Stimulated activated CD4-positive, alpha-beta T cell treated with anti-CD3 and anti-CD28 coated beads, Interleukin-4, amount 100 ng/mL, for 4 hours (primary cell): Measurements from ENCODE around the gene PKIG.
"Not testable (repeated sequence)": the region's sequence is repeated elsewhere in the genome, so short reads cannot be mapped to it uniquely, and the experiment has no call there.

Experiments used
- DNase-seq, 2 experiments: peaks; one replicate each; pipeline ENCODE4 v3.0.0-alpha.2; 2020

PKIG gene

DNA sequence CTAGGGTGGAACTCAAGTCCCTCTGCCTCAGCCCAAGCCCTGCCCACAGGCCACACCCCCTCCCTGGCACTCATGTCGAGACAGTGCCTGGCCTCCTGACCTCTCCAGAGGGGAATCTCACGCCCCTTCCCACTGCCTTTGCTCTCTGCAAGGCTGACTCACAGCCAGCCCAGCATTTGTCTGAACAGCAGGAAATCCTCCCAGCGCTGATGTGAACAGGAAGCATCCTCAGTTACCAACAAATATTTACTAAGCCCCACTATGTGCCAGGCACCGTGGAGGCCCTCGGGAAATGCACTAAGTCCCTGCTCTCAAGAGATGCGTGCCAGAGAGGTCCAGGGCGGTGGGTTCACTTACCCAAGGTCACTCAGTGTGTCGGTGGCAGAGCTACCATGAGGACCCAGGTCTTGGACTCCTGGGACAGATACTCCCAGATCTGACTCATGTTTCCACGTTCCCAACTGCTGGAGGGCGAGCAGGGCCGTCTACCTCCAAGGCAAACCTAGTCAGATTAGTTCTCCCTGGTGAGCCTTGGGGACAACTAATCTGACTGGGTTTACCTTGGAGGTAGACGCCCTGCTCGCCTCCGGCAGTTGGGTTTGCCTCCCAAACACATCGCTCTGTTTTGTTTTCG is 61.3 kb downstream of the PKIG start:
- peak in 1 of 2 experiments; percentile 41 for DNase-seq

GRCh38 chr20:44644230-44644617 is 61.8 kb downstream of the PKIG start:
- no peak for DNase-seq

DNA sequence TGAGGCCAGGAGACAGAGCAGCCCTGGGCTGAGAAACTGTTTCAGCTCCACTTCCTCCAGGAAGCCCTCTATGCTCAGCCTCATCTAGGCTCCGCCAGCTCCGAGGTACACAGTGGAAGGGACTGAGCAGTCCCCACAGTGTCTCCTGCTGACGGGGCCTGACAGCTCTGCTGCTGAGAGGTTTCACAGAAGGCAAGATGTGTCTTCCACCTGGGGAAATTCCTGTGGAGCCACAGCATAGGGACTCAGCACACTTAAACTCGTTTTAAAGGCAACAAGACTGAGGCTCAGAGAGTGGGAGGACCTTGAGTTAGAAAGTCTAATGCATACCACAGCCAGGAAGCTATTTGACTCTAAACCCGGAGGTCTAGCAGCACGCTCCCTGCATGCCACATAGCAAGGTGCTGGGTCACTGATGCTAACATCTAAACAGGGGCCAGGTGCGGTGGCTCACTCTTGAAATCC is 62.3 kb downstream of the PKIG start:
- DNase-seq: peak in 1 of 2 experiments; percentile 39

DNA sequence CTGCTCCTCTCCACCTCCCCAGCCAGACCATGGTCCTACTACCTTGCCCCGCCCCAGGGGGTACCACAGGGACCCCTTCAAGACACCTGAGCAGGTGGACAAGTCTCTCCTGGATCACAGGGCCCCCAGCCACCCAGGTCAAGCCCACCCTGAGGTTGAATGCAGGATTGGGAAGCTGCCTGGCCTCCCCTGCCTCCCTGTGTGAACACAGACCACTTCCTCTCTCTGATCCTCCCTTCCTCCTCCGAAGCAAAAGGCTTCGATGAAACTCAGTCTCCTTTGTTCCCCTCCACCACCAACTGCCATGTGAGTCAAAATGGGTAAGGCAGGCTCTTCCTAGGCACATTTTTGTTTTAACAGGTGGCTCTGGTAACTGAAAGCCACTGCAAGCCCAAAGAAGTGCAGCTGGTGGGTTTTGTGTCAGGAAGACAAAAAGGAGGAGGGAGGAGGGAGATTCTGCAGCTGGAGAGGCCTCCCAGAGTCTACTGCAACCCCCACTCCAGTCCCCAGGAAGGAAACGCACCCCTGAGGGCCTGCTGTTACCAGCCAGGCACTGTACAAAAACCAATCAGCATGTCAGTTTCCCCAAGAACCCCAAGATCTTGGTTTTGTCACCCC is 63.8 kb downstream of the PKIG start:
- DNase-seq: peak in 1 of 2 experiments; percentile 4

DNA sequence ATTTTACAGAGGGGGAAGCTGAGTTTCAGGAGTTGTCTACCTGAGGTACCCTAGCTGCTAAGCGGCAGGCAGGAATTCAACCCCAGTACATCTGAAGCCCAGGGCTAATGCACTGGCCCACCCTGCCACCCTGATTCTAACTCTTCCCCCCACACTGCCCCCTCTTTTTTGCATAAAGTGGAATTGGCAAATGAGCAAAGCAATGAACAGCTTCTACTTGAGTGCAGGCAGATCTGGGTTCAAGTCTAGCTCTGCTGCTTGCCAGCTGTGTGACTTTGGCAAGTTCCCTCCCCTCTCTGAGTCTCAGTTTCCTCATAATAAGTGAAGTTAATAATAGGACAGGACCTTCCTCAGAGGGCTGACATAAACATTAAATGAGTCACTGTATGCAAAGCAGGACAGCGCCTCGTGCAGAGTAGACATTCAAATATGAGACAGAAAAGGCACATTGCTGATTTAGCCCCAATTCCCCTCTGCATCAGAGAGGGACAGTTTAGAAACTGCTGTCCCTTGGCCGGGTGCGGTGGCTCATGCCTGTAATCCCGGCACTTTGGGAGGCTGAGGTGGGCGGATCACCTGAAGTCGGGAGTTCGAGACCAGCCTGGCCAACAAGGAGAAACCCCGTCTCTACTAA is 64.4 kb downstream of the PKIG start:
- peak in 1 of 2 experiments; percentile 7 for DNase-seq

DNA sequence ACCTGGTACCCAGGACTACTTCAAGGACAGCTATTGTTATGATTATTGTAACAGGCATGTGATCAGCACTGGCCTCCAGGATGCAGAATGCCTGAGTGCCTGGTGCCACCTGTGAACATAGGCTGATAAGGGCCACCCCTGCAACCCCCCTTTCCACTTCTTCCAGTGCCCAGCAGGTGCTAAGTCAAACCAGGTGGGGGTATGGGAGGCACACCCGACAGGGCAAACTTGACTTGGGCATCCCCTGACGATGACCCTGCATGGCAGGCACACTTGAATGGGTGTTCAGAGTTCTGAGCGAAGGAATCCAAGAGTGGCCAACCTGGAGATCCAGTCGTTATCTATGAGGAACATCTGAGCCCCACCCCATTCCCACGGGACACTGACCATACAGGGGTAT is 65.7 kb downstream of the PKIG start:
- DNase-seq: no peak

DNA sequence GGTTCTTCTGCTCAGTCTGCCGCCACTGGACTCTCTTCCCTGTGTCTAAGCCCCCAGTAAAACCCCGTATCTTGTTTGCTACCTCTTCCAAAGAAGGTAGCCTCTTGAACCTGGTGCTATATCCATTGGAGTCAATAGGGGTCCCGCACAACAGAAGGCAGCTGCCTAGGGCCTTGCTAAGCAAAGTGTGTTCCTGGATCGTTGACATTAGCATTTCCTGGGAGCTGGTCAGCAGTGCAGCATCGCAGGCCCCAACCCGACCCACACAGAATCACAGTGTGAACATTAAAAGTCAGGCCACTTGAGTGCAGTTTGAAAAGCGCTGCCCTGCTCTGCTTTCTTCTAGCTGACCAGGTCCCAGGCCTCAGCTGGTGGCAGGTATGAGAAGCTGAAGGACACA is 66.2 kb downstream of the PKIG start:
- no peak for DNase-seq

- no peak for DNase-seq
These were observed 66.7 kb downstream of the PKIG start for GRCh38 chr20:44649126-44649525.

DNA sequence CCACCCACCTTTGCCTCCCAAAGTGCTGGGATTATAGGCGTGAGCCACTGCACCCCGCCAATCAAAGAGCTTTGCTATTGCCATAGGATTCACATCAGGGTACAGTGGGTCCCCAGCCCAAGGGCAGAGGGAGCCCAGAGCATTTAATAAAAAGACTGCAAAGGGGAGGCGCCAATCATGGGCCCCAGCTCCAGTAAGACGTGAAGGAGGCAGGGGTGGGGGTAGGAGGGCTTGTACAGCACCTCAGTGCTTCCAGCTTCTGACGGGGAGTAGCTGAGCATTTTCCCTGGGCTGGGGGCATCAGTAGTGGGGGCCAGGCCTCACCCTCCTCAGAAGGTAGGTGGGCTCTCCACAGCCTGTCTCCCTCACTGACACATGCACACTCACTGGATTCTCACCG is 67.6 kb downstream of the PKIG start:
- DNase-seq: no peak

DNA sequence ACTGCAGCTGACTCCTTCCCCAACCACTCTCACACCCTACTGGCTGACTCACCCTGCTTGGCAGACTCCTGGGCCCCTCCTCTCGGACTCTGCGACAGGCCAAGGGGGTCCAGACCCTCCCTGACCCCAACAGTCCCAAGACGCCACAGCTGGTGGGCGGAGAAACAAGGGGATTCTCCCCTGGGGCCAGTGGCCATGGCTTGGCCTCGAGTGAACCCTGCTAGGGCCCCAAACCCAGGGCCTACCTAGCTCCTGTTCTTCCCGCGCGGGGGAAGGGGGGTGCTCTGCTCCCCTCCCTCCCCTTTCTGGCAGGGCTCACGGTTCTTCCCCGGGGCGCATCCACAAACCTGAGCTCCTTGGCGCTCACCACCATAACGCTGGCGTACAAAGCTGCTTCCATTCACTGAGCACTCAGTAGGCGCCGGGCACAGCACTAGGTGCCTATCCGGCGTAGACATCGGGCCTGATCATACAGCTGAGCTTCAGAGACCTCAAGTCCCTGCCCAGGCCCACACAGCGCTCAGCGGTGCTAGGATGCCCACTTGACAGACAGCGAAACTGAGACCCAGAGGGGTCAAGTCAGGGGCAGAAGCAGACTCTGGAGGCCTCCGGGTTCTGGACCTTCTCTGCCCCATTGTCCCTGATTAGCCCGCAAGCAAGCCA is 68.5 kb downstream of the PKIG start:
- DNase-seq: peak; percentile 22 to 29

DNA sequence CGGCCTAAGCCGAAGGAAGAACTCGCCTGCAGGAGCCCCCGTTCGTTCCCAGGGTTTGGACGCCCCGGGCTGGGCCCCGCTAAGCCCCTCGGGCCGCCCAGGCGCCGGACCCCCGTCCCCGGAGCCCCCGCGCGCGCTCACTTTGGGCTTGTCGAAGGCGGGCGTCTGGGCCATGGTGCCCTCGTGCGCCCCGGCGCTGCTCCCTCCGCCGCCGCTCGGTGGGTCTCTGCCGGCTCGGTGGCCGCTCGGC is 69.0 kb downstream of the PKIG start:
- no peak for DNase-seq

DNA sequence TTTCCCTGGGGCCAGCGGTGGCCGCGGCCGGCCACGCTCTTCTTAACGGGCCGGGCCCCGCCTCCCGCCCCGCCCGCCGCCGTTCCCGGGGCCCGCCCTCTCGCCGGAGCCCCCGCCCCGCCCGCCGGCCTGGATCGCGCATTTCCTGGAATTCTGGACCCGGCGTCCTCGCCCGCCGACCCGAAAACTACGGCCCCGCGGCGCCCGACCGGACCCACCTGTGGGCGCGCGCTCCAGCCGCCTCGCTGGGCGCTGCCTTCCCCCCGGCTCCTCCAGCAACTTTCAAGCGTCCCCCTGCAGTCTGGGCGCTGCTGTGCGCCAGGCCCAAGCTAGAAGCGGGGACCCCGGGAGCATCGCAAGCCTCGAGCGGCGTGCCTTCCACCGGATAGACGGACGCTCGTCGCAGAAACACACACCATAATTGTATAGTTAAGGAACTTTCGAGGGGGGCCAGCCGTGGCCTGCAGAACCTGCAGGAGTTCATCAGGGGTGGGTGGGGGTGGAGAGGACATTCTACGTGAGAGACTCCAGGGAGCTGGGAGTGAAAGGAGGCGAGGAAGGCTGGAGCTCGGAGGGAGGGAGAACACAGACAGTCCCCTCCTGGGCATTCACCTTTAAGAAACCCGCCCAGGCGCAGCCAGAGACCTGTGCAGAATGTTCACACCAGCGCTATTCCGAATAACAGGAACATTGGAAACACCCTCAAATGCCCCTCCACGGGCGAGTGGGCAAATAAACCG is 69.5 kb downstream of the PKIG start, which contains the start of gene ADA:
Gene ADA (minus strand): TSS at position 16 of the 740 bp plus-strand sequence. CDS start 92 bp downstream, outside the sequence.
- DNase-seq: peak; percentile 27 to 40

DNA sequence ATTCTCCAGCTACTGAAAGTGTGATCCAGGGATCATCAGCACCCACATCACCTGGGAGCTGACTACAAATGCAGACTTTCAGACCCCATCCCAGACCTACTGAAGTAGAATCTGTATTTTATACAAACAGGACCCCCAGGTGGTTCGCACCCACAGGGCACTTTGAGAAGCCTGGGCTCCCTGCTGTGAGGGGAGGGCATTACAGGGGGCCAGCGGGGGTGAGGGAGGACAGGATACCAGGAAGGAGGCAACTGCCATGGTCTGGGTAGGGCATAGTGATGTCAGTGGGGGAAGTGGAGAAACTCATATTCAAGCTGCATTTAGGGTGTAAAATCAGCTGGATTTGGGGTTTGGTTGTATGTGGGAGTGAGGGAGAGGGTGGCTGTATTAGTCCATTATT is 71.2 kb downstream of the PKIG start:
- DNase-seq: no peak

DNA sequence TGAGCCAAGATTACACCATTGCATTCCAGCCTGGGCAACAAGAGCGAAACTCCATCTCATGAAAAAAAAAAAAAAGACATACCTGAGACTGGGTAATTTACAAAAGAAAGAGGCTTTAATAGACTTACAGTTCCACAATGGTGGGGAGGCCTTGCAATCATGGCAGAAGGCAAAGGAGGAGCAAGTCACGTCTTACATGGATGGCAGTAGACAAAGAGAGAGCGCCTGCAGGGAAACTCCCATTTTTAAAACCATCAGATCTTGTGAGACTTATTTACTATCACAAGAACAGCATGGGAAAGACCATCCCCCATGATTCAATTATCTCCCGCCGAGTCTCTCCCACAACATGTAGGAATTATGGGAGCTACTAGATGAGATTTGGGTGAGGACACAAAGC is 71.8 kb downstream of the PKIG start:
- not testable (repeated sequence) for DNase-seq

DNA sequence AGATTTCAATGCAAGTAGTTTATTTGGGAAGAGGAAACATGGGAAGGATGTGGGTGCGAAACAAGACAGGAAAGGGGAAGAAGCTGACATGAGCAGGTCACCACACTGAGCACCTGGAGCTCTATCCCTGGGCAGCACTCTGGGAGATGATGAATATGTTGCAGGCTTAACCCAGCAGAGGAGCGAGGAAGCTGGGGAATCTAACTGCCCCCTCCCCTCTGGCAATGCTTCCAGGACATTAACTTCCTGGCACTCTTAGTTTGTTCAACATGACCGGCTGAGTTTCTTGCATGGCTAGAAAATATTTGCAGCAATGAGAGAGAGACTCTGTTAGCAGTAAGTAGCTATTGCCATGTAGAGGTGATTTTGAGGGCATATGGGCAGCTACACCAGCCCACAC is 74.1 kb downstream of the PKIG start:
- DNase-seq: no peak

GRCh38 chr20:44657875-44658274 is 75.5 kb downstream of the PKIG start:
- no peak for DNase-seq

DNA sequence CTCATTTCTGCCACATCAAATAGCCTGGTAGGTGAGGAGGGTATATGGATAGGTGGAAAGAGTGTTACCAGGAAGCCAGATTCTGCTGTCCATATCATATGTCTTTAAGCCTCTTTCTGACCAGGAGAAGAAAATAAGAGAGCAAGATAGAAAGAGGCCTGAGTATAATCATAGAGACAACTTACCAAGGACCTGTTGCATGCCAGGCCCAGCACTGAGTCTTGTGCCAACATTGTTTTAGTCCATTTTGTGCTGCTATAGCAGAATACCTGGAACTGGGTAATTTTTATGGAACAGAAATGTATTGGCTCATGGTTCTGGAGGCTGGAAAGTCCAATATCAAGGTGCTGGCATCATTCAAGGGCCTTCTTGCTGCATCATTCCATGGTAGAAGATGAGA is 76.4 kb downstream of the PKIG start:
- DNase-seq: no peak

GRCh38 chr20:44659931-44660330 is 77.6 kb downstream of the PKIG start:
- DNase-seq: no peak

GRCh38 chr20:44660581-44660980 is 78.2 kb downstream of the PKIG start:
- DNase-seq: no peak

- DNase-seq: no peak
These were observed 79.9 kb downstream of the PKIG start for GRCh38 chr20:44662261-44662660.

- DNase-seq: no peak
These were observed 81.8 kb downstream of the PKIG start for GRCh38 chr20:44664131-44664530.

DNA sequence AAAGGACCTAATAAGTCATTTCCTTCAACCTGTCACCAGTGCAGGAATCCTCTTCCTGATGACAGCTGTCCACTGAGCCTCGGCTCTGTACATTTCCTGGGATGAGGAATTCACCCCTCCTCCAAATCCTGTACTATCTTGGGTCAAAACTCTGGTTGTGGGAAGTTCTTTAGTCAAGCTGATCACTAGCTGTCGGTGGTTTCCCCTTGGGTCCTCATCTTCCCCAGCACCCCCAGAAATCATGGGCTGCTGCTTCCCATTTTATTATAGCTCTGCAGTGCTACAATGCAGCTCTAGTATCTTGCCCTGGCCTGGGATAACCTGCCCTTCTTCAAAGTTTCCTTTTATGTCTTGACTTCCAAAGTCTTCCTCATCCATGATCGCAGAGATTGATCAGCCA is 83.7 kb downstream of the PKIG start:
- DNase-seq: no peak
